H1 (cell line): ENCODE measurements around the gene ADD2. TPM values are rescaled to one million over a fixed set of nuclear protein-coding genes. Genes with fewer than 3 reads are reported as not detected.

Experiments
- CTCF ChIA-PET: fragments of 300-600 bp; sonication (Branson Sonifier 250); formaldehyde crosslinking; loops from one replicate; lab custom pipeline; 2021; ENCODE audit not compliant: partially characterized antibody; lab: Charles Lee
- POLR2A ChIA-PET: fragments of 300-600 bp; sonication (Branson Sonifier 250); formaldehyde crosslinking; loops from one replicate; lab custom pipeline; 2021; ENCODE audit warnings: inconsistent platforms; ENCODE audit not compliant: partially characterized antibody; lab: Charles Lee
- DNase-seq, 2 experiments: peaks; one replicate each; pipeline versions ENCODE4 v3.0.0 to v3.0.0-alpha.2; 2010 to 2022; ENCODE audit warnings: low spot score in 2 of 2, low read depth in 1 of 2, mixed read lengths in 1 of 2
- FAIRE-seq: peaks from 2 replicates; lab custom pipeline; 2011; peaks lifted over from hg19 to GRCh38; lab: Jason Lieb, UNC
- H2AFZ ChIP-seq: 2 replicates; pipeline ENCODE4 v1.8.1; 2012; ENCODE audit warnings: low read length, inconsistent platforms
- H2AK5ac ChIP-seq: 2 replicates; pipeline ENCODE4 v1.6.1; 2013; ENCODE audit warnings: low read depth, low read length
- H2BK120ac ChIP-seq: replicated peaks from 2 replicates; pipeline ENCODE3; 2013; ENCODE audit warnings: low read depth, low read length, inconsistent platforms
- H2BK12ac ChIP-seq: 2 replicates; pipeline ENCODE4 v1.6.1; 2013; ENCODE audit warnings: low read depth, low read length
- H2BK15ac ChIP-seq: 2 replicates; pipeline ENCODE4 v1.6.1; 2013; ENCODE audit warnings: low read length
- H2BK20ac ChIP-seq: 2 replicates; pipeline ENCODE4 v1.6.1; 2013; ENCODE audit warnings: low read length
- H2BK5ac ChIP-seq: 2 replicates; pipeline ENCODE4 v1.6.1; 2013; ENCODE audit warnings: low read depth, low read length
- H3K14ac ChIP-seq: 2 replicates; pipeline ENCODE4 v1.6.1; 2013; ENCODE audit warnings: inconsistent platforms; ENCODE audit not compliant: insufficient read length
- H3K18ac ChIP-seq: 2 replicates; pipeline ENCODE4 v1.6.1; 2013; ENCODE audit warnings: low read length; ENCODE audit errors: extremely low read depth
- H3K23ac ChIP-seq: 2 replicates; pipeline ENCODE4 v1.6.1; 2013; ENCODE audit warnings: inconsistent platforms; ENCODE audit not compliant: insufficient read length
- H3K23me2 ChIP-seq: 2 replicates; pipeline ENCODE4 v1.6.1; 2013; ENCODE audit warnings: low read depth, low read length
- H3K27ac ChIP-seq: 2 replicates; pipeline ENCODE4 v1.6.1; 2011; ENCODE audit warnings: low read depth, low read length, inconsistent platforms
- H3K27me3 ChIP-seq, 4 experiments: replicated peaks in 1 of 4; 1 replicate in 1 of 4; 2 replicates in 3 of 4; pipeline versions ENCODE4 v1.6.1 to v1.8.1; 2011 to 2013; ENCODE audit warnings: low read length in 3 of 4, mild to moderate bottlenecking in 3 of 4, inconsistent platforms in 2 of 4, mixed read lengths in 2 of 4, moderate library complexity in 1 of 4; ENCODE audit not compliant: control insufficient read depth in 3 of 4, insufficient read depth in 3 of 4; ENCODE audit errors: extremely low read depth in 1 of 4
- H3K36me3 ChIP-seq, 4 experiments: 2 replicates each; pipeline versions ENCODE4 v1.6.1 to v1.8.1; 2011 to 2013; ENCODE audit warnings: mild to moderate bottlenecking in 4 of 4, low read length in 3 of 4, moderate library complexity in 2 of 4, control low read depth in 1 of 4, inconsistent platforms in 1 of 4; ENCODE audit not compliant: insufficient read depth in 4 of 4, control insufficient read depth in 2 of 4
- H3K4ac ChIP-seq: replicated peaks from 2 replicates; pipeline ENCODE3; 2013; ENCODE audit warnings: low read length, low read depth, mixed read lengths, inconsistent platforms; ENCODE audit not compliant: insufficient read length
- H3K4me1 ChIP-seq, 4 experiments: replicated peaks in 1 of 4; 1 replicate in 1 of 4; 2 replicates in 3 of 4; pipeline versions ENCODE4 v1.6.1 to v1.8.1; 2011 to 2013; ENCODE audit warnings: low read length in 3 of 4, inconsistent platforms in 2 of 4, mixed read lengths in 1 of 4; ENCODE audit not compliant: insufficient read depth in 4 of 4, control insufficient read depth in 3 of 4
- H3K4me2 ChIP-seq, 2 experiments: 2 replicates each; pipeline versions ENCODE4 v1.6.1 to v1.8.1; 2011 to 2013; ENCODE audit warnings: low read depth in 2 of 2, low read length in 2 of 2, control low read depth in 1 of 2, inconsistent platforms in 1 of 2, mild to moderate bottlenecking in 1 of 2; ENCODE audit not compliant: insufficient read depth in 1 of 2
- H3K4me3 ChIP-seq, 4 experiments: fragments of 200-600, 300-600 bp in 1 of 4; sonication (generic), shearing (Covaris generic), sonication (Bioruptor Twin) in 1 of 4; 2 replicates each; pipeline versions ENCODE4 v1.5.1 to v1.8.1; 2011 to 2016; ENCODE audit warnings: low read length in 4 of 4, low read depth in 3 of 4, control low read depth in 2 of 4, inconsistent platforms in 2 of 4, mild to moderate bottlenecking in 2 of 4, mixed read lengths in 1 of 4, moderate library complexity in 1 of 4; ENCODE audit not compliant: insufficient read depth in 2 of 4; ENCODE audit errors: extremely low read depth in 1 of 4
- H3K56ac ChIP-seq: replicated peaks from 2 replicates; pipeline ENCODE3; 2013; ENCODE audit warnings: low read depth, mild to moderate bottlenecking, mixed read lengths, low read length, inconsistent platforms; ENCODE audit not compliant: insufficient read length
- H3K79me1 ChIP-seq: 2 replicates; pipeline ENCODE4 v1.6.1; 2013; ENCODE audit warnings: low read depth, low read length, control low read depth
- H3K79me2 ChIP-seq, 2 experiments: 2 replicates each; pipeline versions ENCODE4 v1.6.1 to v1.8.1; 2012 to 2013; ENCODE audit warnings: low read length in 2 of 2, mild to moderate bottlenecking in 2 of 2, inconsistent platforms in 1 of 2; ENCODE audit not compliant: insufficient read depth in 2 of 2, control insufficient read depth in 1 of 2
- H3K9ac ChIP-seq, 4 experiments: replicated peaks in 1 of 4; 1 replicate in 1 of 4; 2 replicates in 3 of 4; pipeline versions ENCODE4 v1.6.1 to v1.8.1; 2011 to 2013; ENCODE audit warnings: low read depth in 3 of 4, low read length in 3 of 4, control low read depth in 2 of 4, mild to moderate bottlenecking in 2 of 4, moderate library complexity in 2 of 4, inconsistent platforms in 1 of 4; ENCODE audit errors: extremely low read depth in 1 of 4
- H3K9me3 ChIP-seq, 2 experiments: 2 replicates each; pipeline versions ENCODE4 v1.6.1 to v1.8.1; 2012 to 2013; ENCODE audit warnings: mild to moderate bottlenecking in 2 of 2, moderate library complexity in 2 of 2, control low read depth in 1 of 2, inconsistent platforms in 1 of 2, low read depth in 1 of 2, low read length in 1 of 2, mixed read lengths in 1 of 2; ENCODE audit not compliant: insufficient read depth in 2 of 2
- H4K20me1 ChIP-seq, 2 experiments: replicated peaks in 1 of 2; 2 replicates each; pipeline versions ENCODE3 to v1.8.1; 2011 to 2013; ENCODE audit warnings: inconsistent platforms in 2 of 2, low read length in 2 of 2, mild to moderate bottlenecking in 1 of 2; ENCODE audit not compliant: insufficient read depth in 2 of 2, control insufficient read depth in 1 of 2
- H4K5ac ChIP-seq: 2 replicates; pipeline ENCODE4 v1.6.1; 2013; ENCODE audit warnings: low read length, low read depth, mixed read lengths, inconsistent platforms; ENCODE audit not compliant: insufficient read length
- H4K8ac ChIP-seq: 2 replicates; pipeline ENCODE4 v1.8.0; 2013; ENCODE audit warnings: mild to moderate bottlenecking, moderate library complexity, low read length, inconsistent platforms; ENCODE audit not compliant: insufficient read depth; ENCODE audit errors: extremely low read depth
- H4K91ac ChIP-seq: replicated peaks from 2 replicates; pipeline ENCODE3; 2013; ENCODE audit warnings: low read length, mixed read lengths, inconsistent platforms; ENCODE audit not compliant: insufficient read length
- ASH2L ChIP-seq: fragments of 200-600, 300-600 bp; sonication (generic); IDR thresholded peaks from one replicate; pipeline ENCODE4 v1.7.1; 2017; ENCODE audit warnings: low read length
- CHD1 ChIP-seq: IDR thresholded peaks from 2 replicates; pipeline ENCODE4 v1.6.1; 2012; ENCODE audit warnings: low read depth, low read length, improper control_type of control experiment
- CREB1 ChIP-seq: IDR thresholded peaks from 2 replicates; pipeline ENCODE4 v1.6.1; 2012; ENCODE audit warnings: inconsistent platforms
- CTBP2 ChIP-seq: IDR thresholded peaks from 2 replicates; pipeline ENCODE4 v1.7.0; 2011; ENCODE audit warnings: borderline replicate concordance, mild to moderate bottlenecking, moderate library complexity, mixed read lengths, low read length; ENCODE audit not compliant: insufficient read depth, insufficient read length
- POU5F1 ChIP-seq: IDR thresholded peaks from 2 replicates; pipeline ENCODE4 v1.6.1; 2011; ENCODE audit warnings: low read depth, mild to moderate bottlenecking, low read length, moderate library complexity
- SAP30 ChIP-seq: fragments of 300-600 bp; sonication (generic); IDR thresholded peaks from 2 replicates; pipeline ENCODE4 v1.7.1; 2012; ENCODE audit warnings: low read length, moderate library complexity, mild to moderate bottlenecking, inconsistent platforms; ENCODE audit not compliant: insufficient read depth, insufficient replicate concordance
- TBP ChIP-seq: IDR thresholded peaks from 2 replicates; pipeline ENCODE4 v1.6.1; 2011; ENCODE audit warnings: low read depth, low read length, improper control_type of control experiment
- WGBS, 2 experiments: shearing (Covaris generic) in 1 of 2; methylation state at CpG; one replicate each; pipeline versions ENCODE4 v1.1.6 to v1.1.7; 2013 to 2015; ENCODE audit warnings: low lambda C conversion rate in 2 of 2, mixed read lengths in 2 of 2, inconsistent platforms in 1 of 2, low coverage in 1 of 2, missing lambda C conversion rate in 1 of 2; ENCODE audit not compliant: insufficient replicate concordance in 2 of 2, insufficient coverage in 1 of 2, insufficient read length in 1 of 2; ENCODE audit errors: extremely low coverage in 1 of 2, missing lambda C conversion rate in 1 of 2; 5-methylcytosine and 5-hydroxymethylcytosine counted together
- polyA plus RNA-seq, 7 experiments: library from polyadenylated mRNA; depleted of rRNA in 3 of 7; stranded (reverse) in 5 of 7; unstranded in 2 of 7; fragments of >200 nt in 5 of 7; fragments of 200-250 nt in 2 of 7; gene quantifications; 1 replicate in 5 of 7; 2 replicates in 1 of 7; 4 replicates in 1 of 7; pipeline versions ENCODE4 v1.2.1 to v1.2.3, GENCODE V29; 2011 to 2013; ENCODE audit warnings: missing spikeins in 2 of 7, mixed read lengths in 2 of 7
- total RNA-seq: library from RNA; stranded (reverse); fragmentation: NEBNext Ultra II Directional; extraction: Animal tissue kit (Norgen Biotek cat#: 25700); gene quantifications from 2 replicates; pipeline ENCODE4 v1.2.1, GENCODE V29; 2021

ADD2 gene
- total and polyA plus RNA-seq, 2 of the 8 experiments (the other 6 are each of a cell fraction or from before 2014, with no cell fraction given), result 58.5 to 170 TPM

DNA sequence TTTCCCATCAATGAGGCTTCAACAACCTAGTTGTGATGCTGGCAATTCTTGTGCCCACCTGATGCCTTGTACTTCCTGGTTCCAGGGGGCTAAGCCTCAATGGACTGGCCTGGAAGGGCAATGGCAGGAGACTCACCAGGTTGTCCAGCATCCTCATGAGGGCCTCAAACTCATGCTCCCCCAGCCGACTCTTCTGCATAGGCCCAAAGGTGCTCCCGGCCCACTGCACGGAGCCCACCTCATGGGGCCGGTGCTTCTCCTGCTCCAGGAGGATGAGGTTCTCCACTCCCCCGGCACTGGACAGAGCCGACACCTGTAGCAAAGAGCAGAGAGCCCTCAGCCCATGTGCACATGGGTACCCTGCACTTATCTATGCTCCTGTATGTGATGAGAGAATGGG lies 84.5 kb downstream of the ADD2 start:
- no peak overlapping the region for H2AFZ ChIP-seq
- H3K27me3 ChIP-seq, result no peaks in the 10 kb centered on the region
- no peak overlapping the region for H4K91ac ChIP-seq
- no peak overlapping the region for H4K8ac ChIP-seq
- H2BK120ac ChIP-seq, result no peak overlapping the region
- peaks cover 0 to 9% (median 2%) of the 10 kb centered on the region in 4 experiments; a peak in 5 of 7 replicates for H3K4me1 ChIP-seq
- H2BK20ac ChIP-seq, result no peak overlapping the region
- H3K27ac ChIP-seq, result no peak overlapping the region
- H2BK5ac ChIP-seq, result no peak overlapping the region
- H3K23ac ChIP-seq, result no peak overlapping the region
- no peak for DNase-seq
- no peak overlapping the region for H3K14ac ChIP-seq
- no peaks in the 10 kb centered on the region for H3K79me2 ChIP-seq
- FAIRE-seq, result no peak
- no peak overlapping the region for H2BK12ac ChIP-seq
- H3K4me2 ChIP-seq, result no peak overlapping the region
- peaks cover 17 to 50% (median 41%) of the 10 kb centered on the region in 4 experiments for H3K36me3 ChIP-seq
- no peak overlapping the region for H2AK5ac ChIP-seq
- no peak overlapping the region for H3K9ac ChIP-seq
- H3K4ac ChIP-seq, result no peak overlapping the region
- no peaks in the 10 kb centered on the region; the same call in 1 of the 2 replicates for H3K79me1 ChIP-seq
- no peak overlapping the region for H3K56ac ChIP-seq
- H3K9me3 ChIP-seq, result no peaks in the 10 kb centered on the region
- H3K18ac ChIP-seq, result no peak overlapping the region
- no peaks in the 10 kb centered on the region for H3K23me2 ChIP-seq
- ChIA-PET POLR2A (interaction anchor here (1.8 kb wide), 1 partner anchor 15 kb away, joined by 4 read pairs; no protein-coding TSS in a partner anchor), CTCF (interaction anchor here (1.0 kb wide), 1 partner anchor 105 kb away, joined by 3 read pairs; no protein-coding TSS in a partner anchor)
- no peak overlapping the region for H3K4me3 ChIP-seq
- 100% methylated on average over 6 of the region's 6 CpGs; no CpG with 5 or more reads in 1 of the 2 experiments for WGBS, 2 experiments
- H2BK15ac ChIP-seq, result no peak overlapping the region
- H4K5ac ChIP-seq, result no peak overlapping the region
- peaks cover 0 to 1% of the 10 kb centered on the region in 2 experiments for H4K20me1 ChIP-seq
- no peak for TF ChIP-seq TBP
- no peak for TF ChIP-seq SAP30
- TF ChIP-seq CREB1, result no peak
- no peak for TF ChIP-seq CTBP2
- no peak for TF ChIP-seq CHD1
- TF ChIP-seq ASH2L, result no peak
- no peak for TF ChIP-seq POU5F1
